22Rv1 (cell line): ENCODE data around the gene ZBTB8A.

Source experiments
- ZFX ChIP-seq: fragments of 450-650 bp; IDR thresholded peaks from 2 replicates; pipeline ENCODE4 v1.6.1; 2017; ENCODE audit warnings: antibody characterized with exemption, borderline replicate concordance
- TF ChIP-seq, protein P1 (sequence below): fragments of 450-650 bp; IDR thresholded peaks from 2 replicates; pipeline ENCODE4 v1.5.1; 2017; ENCODE audit warnings: mild to moderate bottlenecking

DNA sequence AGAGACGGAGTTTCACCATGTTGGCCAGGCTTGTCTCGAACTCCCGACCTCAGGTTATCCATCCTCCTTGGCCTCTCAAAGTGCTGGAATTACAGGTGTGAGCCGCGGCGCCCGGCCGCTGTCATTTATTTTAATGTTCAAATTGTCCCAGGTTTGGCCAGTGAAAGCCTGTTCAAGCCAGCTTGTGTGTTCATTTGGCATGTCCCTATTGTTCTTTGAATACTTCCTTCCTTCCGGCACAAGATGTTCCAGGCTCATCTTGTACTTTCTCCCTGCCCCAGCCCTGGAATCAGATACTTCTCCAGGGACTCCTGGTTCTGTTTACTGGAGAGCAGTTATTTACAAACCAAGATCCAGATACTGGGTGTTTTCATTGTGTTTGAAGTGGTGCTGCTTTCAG lies 37.4 kb upstream of the ZBTB8A start:
- TF ChIP-seq, protein P1, sequence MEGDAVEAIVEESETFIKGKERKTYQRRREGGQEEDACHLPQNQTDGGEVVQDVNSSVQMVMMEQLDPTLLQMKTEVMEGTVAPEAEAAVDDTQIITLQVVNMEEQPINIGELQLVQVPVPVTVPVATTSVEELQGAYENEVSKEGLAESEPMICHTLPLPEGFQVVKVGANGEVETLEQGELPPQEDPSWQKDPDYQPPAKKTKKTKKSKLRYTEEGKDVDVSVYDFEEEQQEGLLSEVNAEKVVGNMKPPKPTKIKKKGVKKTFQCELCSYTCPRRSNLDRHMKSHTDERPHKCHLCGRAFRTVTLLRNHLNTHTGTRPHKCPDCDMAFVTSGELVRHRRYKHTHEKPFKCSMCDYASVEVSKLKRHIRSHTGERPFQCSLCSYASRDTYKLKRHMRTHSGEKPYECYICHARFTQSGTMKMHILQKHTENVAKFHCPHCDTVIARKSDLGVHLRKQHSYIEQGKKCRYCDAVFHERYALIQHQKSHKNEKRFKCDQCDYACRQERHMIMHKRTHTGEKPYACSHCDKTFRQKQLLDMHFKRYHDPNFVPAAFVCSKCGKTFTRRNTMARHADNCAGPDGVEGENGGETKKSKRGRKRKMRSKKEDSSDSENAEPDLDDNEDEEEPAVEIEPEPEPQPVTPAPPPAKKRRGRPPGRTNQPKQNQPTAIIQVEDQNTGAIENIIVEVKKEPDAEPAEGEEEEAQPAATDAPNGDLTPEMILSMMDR = no peak
- no peak for TF ChIP-seq ZFX
